Stimulated activated CD8-positive, alpha-beta memory T cell treated with anti-CD3 and anti-CD28 coated beads, Interleukin-12 subunit alpha, Interleukin-12 subunit beta, amount 100 ng/mL, for 24 hours (primary cell): ENCODE results near the gene SMARCD3.

Experiments used
- DNase-seq: peaks from one replicate; pipeline ENCODE4 v3.0.0-alpha.2; 2020; ENCODE audit errors: extremely low read depth

Gene SMARCD3

DNA sequence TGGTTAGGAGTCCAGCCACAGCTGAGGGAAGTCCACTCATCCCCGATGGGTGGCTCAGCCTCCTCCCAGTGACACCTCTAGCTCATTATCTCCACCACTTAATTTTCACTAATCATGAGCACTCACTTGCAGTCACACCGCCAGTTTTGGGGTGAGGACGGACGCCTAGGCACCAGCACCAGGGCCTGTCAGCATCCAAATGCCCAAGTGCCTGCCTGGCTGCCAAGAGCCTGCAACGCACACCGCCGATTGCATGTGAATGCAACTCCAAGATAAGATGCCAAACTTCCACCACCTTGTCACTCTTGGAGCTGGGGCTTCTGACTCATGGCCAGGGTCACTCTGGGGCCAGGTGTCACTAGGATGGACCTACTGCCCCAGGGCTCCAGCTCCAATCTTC lies 24.4 kb upstream of the SMARCD3 start:
- no peak for DNase-seq

DNA sequence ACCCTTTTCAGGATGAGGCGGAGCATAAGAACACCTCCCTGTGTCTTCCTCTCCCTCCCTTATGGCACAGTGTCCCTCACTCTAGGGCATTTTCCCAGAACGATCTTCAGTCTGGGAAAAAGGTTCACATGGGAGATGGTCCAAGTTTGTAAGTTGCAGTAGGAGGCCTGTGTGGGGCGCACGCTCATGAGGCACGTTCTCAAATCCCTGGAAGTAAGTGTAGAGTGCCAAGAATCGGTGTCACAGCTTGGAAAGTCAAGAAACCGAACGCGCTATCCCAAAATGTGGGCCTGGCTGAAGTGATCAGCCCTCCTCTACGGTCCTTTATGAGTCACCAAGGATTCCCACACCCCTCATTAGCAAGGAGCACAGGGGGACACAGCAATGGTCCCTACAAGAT lies 23.9 kb upstream of the SMARCD3 start:
- no peak for DNase-seq

DNA sequence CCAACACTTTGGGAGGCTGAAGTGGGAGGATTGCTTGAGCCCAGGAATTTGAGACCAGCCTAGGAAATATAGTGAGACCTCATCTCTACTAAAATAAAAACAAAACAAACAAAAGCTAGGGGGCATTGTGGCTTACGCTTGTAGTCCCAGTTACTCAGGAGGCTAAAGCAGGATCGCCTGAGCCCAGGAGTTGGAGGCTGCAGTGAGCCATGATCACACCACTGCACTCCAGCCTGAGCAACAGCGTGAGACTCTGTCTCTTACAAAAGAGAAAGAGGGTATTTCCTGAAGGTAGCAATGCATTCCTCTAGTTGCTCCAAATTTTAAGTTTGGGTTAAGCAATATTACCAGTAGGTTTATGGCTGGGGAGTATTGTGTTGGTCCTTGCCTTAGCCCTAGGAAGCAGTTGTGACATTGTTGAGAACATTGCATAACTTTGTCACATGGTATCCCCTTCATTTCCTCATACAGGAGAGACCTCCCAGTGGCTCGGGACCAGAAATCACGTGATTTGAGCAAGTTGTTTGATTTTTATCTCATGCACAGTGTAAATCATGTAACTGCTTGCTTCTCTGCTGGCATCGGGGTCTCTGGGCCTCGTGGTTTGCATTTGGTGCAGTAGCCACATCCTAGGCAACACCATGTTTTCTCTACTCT lies 23.3 kb upstream of the SMARCD3 start:
- no peak for DNase-seq

DNA sequence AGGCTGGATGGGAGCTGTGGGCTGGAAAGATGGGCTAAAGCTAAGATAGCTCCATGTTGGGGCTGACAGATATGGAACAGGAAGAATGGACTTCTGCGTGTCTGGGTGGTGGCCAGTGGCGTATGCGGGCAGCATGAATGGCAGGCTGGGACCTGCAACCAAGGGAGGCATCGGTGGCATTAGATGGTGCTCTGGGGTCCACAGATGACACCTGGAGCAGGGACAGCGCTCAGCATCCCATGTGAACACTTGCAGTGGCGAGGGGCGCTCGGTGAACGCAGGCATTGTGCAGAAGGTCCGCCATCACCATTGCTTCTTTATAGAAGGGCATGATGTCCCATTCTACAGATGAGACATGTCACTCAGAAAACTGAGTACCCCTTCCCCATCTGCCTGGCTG lies 21.0 kb upstream of the SMARCD3 start:
- DNase-seq = no peak

DNA sequence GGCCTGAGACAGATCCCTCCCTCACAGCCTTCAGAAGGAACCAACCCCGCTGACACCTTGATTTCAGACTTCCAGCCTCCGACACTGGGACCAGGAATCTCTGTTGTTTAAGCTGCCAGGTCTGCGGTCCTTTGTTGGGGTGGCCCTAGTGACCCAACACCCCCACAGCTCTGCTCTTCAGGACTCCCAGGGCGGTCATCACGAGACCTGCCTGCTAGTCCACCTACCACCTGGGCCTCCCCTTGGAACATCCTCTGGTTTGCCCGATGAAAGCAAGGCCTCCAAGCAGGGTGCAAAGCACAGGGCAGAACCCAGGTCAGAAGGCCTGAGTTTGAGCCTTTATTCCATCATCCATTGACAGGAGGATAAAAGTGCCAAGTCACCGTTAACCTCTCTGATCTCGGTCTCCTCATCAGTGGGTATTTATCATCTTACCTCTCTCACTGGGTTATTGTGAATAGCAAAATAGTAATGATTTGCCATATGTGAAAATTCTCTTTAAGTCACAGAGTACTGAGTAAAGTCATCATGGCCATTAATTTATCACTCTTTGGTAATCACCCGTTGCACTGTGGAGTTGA lies 16.9 kb upstream of the SMARCD3 start:
- no peak for DNase-seq

DNA sequence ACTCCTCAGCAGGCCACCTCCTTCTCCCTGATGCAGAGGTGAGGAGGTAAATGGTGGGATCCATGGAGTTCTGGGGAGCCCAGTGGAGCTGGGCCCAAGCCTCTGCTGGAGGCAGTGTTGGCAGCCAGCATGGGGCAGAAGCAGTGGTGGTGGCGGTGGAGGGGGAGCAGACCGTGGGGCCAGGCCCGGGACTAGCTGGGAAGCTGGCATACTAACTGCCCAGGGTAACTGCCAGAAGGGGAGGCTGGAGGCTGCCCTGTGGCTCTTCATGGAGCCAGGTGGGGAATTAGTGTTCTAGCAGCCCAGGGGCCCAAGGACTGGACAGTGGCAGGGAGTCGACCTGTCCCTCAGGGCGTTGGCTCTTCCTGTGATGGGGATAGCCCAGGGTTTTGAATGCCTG lies 16.1 kb upstream of the SMARCD3 start:
- DNase-seq = no peak

DNA sequence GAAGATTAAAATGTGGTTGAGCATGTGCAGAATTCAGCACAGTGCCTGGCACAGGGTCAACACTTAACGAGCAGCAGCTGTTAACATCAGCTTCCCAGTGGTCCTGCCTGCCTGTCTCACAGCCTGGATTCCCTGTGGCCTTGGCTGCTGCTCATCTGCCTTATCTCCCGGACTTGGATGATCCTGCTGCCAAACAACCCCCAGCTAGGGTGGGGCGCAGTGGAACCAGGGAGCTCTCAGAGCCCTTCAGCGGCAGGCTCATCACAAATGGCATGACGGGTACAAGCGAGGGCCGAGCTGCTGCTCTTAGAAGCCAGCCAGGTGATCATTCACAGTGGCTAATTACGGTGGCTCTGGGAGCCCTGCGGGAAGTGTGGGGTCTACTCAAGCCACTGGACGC lies 13.0 kb upstream of the SMARCD3 start:
- no peak for DNase-seq

DNA sequence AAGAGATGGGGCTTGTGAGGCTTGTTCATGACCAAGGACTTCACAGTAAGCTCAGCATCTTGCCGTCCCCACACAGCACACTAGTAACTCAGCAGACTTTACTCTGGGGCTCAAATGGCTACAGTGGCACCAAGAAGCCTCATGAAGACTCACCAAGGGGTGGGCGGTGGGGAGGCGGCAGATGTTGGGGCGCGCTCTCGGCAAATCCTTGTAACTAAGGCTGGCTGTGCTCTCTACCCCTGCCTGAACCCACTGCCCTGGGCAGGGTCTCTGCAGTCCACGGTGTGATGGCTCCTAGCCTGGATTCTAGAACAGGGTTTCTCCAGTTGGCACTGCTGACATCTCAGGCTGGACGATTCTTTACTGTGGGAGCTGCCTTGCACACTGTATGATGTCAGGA lies 12.4 kb upstream of the SMARCD3 start:
- DNase-seq = no peak

DNA sequence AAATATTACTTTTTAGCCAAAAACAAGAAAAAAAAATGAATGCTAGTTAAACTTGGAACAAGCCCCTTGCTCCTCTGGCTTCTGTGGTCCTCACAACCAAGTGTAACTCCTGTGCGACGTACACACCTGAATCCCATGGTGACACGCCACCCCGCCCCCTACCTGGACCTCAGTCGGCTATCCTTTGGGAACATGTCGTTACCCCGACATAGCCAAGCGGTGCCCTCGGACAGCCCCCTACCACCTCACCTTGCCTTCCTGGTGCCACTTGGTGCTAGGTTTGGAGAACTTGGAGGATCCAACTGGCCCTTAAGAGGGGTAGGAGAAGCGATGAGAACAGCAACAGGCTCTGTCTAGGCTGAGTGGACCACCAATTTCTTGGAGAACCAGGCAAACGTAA lies 12.0 kb upstream of the SMARCD3 start:
- DNase-seq = no peak

DNA sequence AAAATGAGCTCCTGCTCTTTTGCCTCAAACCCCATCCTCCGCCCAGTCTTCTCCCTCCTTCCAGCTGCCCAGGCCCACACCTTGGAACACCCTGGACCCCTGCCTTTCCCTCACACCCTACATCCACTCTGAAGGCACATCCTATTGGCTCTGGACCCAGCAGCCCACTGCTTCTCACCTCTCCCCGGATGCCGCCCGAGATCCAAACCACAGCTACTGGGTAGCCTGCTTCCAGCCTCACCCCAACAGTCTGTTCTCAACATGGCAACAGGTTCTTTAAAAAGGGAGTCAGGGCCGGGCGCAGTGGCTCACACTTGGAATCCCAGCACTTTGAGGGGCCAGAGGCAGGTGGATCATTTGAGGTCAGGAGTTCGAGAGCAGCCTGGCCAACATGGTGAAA lies 9.5 kb upstream of the SMARCD3 start:
- DNase-seq = no peak

DNA sequence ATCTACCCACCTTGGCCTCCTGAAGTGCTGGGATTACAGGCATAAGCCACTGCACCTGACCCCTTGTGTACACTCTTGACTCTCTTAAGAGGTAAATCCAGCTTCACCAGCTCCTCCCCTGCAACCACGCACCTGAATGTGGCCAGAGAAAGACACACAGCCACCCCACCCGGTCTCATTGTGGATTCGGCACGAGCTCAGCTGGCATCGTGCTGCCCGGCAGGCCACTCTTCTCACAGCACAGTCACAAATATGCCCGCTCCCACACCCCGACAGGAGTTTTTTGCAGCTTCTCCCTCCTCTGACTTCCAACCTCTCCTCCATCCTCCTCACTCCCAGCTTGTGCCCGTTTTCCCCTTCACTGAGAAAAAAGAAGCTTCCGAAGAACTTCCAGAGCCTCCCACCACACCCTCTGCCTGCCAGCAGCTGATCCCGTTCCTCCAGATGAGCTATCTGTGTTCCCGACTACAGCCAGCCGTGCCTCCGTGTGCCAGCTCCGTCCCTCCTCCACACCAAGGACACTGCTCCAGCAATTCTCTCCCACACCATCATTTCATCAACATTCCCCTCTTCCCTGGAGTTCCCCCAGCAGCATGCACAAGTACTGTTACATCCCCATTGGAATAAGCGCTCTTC lies 8.0 kb upstream of the SMARCD3 start:
- DNase-seq = no peak

DNA sequence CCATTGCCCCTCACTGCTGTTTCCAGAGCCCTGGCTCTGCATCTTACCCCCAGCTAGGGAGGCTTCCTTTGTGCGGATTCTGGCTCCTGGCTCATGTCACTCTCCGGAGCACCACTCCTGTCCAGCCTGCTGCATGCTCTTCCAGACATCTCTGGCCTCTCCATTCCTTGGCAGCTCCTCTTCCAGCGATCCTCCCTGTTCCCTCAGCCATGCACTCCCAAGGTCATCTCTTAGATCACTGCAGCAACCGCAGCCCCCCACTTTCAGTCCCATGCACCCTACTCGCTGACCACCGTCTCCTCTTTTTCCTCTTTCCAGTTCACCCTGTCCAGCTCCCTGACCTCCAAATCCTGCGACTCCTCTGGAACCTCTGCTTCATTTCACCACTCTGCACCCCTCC lies 6.9 kb upstream of the SMARCD3 start:
- no peak for DNase-seq

DNA sequence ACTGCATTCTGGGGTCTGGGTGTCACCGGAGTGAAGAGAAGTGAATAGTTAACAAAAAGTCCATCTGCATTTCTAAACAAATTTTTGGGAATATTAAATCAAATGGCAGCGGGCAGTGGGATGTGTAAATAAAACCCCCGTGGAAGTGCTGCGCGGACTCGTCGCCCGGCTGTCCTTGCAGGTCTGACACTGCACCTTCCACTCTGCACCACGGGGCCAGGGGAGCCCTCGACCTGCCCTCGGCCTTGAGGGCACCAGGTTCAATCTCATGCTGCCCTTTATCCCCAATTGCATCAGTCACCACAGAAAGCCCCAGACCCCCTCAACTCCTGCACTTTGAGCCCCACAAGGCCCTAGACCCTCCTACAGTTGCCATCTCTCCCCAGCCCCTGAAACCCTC lies 6.4 kb upstream of the SMARCD3 start:
- DNase-seq = no peak

DNA sequence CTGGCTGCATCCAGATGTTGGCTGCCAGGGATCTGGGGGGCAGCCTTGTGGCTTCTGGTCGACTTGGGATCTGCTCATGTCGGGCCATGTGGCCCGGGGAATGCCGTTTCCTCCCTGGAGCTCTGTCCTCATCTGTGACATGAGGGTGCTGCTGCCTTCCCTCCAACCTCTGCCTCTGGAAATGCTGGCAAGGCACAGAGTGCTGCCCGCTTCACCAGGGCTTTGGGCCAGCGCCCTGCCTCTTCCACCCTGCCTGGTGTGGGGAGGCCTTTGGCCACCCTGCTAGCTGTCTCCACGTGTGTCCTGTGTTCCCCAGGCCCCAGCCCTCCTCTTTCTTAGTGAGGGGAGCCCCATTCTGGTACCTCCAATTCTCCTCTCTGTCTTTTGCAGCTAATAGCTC lies 5.8 kb upstream of the SMARCD3 start:
- no peak for DNase-seq

DNA sequence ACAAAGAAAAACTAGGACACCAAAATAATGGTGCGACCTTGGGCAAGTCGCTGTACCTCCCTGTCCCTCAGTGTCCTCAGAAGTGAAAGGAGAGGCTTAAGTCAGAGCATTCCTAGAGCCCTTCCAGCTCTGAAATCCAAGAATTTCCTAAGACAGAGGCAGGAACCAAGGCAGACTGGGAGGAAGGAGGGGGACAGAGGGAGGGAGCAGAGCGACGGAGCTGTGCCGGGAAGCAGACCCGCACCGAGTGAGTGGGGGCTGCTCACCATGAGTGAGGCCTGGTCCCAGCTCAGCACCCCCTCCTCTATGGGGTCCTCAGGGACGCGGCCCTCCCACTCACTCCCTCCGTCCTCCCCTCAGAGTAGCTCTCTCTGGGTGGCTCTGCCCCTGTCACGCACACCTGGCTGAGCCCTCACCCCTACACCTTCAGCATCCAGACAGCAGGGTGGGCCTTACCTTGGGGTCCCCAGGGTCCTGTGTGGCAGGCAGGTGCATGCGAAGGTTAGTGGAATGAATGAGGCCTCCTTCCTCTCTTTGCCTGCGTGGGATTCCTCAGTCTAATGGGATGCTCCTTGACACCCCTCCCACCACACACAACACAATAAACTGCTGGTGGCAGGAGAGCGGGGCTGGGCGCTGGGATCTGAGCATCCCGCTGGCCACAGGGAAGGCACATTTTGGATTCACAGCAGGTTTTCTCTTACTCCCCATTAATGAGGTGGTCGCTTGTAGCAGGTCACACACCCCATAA lies 4.6 kb upstream of the SMARCD3 start:
- DNase-seq = no peak

DNA sequence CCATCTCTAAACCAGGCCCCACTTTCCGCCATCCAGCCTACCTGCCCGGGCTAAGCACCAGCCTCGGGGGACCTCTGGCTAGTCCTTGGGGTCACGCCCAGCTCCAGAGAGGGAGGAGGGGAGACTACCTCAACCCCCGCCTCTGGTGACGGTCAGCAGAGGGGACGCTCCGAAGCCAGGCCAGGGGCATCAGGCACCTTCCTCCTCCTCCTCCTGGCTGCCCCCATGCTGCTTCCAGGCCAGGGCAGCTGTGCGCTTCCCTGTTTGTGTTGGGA lies 4.0 kb upstream of the SMARCD3 start:
- no peak for DNase-seq

DNA sequence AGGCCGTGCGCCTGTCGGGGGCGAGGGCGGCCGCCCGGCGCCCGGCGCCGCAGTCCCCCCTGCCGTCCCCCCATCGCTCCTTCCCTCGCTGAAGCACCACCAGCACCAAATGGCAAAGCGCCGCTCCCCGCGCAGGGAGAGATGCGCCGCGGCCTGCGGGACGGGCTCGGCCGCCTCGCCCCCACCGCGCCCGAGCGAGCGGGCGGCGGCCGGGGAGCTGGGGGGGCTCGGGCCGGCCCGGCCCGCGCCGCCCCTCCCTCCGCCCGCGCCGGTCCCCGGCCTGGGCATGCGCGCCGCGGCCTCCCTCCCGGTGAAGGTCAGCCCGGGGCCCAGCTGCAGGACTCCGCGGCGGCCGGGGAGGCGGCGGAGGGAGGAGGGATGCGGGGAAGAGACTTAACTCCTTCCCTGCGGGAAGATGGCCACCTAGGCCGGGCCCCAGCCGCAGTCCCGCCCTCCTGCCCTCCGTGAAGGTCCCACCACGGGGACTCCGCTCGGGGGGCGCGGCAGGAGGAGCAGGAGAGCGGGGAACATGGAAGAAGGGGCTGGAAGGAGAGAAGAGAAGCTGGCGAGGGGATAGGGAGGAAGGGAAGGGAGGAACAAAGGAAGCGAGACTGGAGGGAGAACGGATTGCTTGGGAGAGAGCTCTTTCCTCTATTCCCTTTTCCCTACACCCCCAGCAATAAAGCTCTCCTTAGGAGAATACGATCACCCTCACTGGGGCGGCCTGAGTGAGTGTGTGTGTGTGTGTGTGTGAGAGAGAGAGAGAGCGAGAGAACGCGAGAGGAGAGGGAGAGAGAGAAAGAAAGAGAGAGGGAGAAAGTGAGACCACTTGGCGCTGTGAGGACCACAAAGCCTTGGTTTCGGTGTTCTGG lies 3.4 kb upstream of the SMARCD3 start:
- no peak for DNase-seq

DNA sequence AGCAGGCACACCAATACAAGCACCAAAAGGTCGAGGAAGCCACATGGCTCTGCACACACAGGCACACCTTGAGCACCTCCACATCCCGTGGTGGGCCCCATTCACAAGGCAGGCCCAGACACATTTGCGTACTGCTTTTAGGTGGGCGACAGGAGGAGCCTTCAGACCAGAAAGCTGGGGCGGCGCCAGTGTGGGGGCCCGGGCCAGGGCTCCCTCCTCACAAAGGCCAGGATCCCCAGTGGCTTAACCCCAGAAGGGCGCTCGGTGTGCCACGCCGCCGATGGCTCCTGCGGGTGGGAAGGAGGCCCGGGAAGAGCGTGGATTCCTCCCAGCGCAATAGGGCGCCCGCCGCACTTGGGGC lies 2.8 kb upstream of the SMARCD3 start:
- DNase-seq = no peak

DNA sequence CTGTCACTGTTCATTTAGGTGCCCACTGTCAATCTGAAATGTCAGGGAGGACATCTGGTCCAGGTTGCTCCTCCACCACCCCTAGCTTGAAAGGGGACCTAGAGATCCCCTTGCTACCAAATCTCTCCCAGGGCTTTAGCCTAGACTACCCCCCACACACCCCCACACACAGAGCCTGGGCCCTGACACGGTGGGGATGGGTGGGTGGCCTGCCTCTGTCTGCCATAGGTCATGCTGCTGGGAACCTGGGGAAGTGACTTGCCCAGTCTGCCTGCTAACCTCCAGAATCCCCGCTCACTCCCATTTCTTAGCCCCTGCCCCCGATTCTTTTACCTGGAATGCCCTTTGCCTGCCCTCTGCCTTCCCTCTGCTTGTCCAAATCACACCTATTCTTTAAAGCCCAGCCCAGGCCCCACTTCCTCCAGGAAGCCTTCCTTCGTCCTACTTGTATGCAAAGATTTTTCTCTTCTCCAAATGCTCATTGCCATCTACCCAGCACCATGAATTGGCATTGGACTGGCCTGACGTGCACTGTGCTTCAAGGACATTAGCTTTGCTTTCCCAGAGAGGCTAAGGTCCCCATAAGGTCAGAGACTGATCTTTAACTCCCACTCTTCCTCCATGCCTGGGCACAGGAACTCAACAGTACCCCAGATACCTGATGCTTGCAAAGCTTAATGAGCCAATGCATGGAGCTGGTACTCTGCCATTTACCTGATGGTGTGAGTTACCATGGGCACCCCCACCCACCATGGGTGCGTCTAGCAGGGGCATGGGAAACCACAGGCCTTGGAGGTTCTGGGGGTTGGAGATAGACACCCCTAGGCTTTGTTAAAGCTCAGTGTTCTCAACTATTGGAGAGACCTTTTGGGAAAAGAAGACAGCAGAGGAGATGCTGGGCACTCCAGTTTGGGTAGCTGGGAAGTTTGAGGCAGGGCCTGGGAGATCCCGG lies 2.0 kb upstream of the SMARCD3 start:
- DNase-seq = no peak

DNA sequence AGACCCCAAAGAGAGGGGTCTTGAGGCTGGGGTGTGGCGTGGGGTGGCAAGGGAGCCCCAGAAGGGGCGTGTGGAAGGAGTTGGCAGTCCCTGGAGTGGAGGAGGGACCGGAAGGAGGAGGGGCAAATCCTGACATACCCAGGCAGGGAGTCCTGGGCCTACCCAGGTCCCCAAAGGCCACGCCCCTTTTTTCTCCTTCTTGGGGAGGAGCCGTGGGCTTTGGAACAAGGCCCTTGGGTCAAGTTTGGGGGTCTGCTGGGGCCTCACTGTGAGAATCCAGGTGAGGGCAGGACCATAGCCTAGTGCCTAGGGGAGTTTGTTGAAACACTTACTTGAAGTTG lies 1.2 kb upstream of the SMARCD3 start:
- DNase-seq = no peak

DNA sequence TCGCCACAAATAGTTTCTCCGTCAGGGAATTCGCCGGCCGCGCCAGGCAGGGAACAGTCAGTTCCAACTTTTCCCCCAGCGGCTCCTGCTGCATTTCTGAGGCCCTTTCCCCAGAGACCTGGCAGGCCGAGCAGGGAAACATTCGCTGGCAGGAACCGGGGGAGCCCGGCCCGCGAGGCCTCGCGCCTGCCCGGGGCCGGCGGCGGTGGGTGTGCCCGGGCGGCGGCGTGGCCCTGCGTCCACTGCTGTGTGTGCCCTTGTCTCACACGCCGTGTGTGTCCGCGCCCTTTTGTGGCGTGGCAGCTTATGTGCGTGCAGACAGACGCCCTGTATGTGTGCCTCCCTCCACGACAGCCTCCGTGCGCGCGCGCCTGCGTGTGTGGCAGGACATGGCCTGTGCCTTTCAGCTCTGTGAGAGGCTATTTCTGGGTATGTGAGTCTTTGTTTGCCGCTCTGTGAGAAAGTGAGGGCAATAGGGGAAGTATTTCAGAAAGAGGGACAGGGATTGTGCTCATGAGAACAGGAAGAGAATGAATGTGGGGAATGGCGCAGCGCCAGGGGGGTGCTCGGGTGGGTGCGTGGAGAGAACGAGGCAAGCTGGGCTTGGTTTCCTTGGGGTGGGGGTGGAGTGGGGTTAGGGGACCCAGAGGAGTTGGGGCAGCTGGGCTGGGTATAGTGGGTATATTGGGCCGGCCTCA lies 689 bp upstream of the SMARCD3 start:
- no peak for DNase-seq
